Osteoblast (primary cell): Measurements from ENCODE around the gene TMC3. TPM values are rescaled to one million over a fixed set of nuclear protein-coding genes. Genes with fewer than 3 reads are reported as not detected.
"Not testable (repeated sequence)": the region's sequence is repeated elsewhere in the genome, so short reads cannot be mapped to it uniquely, and the experiment has no call there.

ENCODE experiments used
- DNase-seq: peaks from one replicate; pipeline ENCODE4 v3.0.0; 2011; ENCODE audit warnings: low spot score, mixed read lengths; ENCODE audit not compliant: insufficient read length; ENCODE audit errors: missing footprints
- H2AFZ ChIP-seq: 2 replicates; pipeline ENCODE4 v1.6.0; 2011; ENCODE audit warnings: mild to moderate bottlenecking, low read length
- H3K27ac ChIP-seq: 2 replicates; pipeline ENCODE4 v1.5.1; 2011; ENCODE audit warnings: mild to moderate bottlenecking, low read depth, low read length, moderate library complexity
- H3K27me3 ChIP-seq: 2 replicates; pipeline ENCODE4 v1.6.0; 2012; ENCODE audit warnings: mild to moderate bottlenecking, control low read depth, inconsistent platforms, low read length, moderate library complexity; ENCODE audit not compliant: insufficient read depth
- H3K36me3 ChIP-seq: 2 replicates; pipeline ENCODE4 v1.5.1; 2011; ENCODE audit warnings: mild to moderate bottlenecking, low read length, control low read depth, moderate library complexity; ENCODE audit not compliant: insufficient read depth
- H3K4me1 ChIP-seq: 2 replicates; pipeline ENCODE4 v1.5.1; 2011; ENCODE audit warnings: mild to moderate bottlenecking, low read length, control low read depth, moderate library complexity; ENCODE audit not compliant: insufficient read depth
- H3K4me2 ChIP-seq: 2 replicates; pipeline ENCODE4 v1.6.0; 2011; ENCODE audit warnings: mild to moderate bottlenecking, low read length; ENCODE audit not compliant: insufficient read depth
- H3K4me3 ChIP-seq: fragments of 200-600 bp; sonication (generic); 3 replicates; pipeline ENCODE4 v1.5.1; 2012; ENCODE audit warnings: mild to moderate bottlenecking, low read length, inconsistent platforms; ENCODE audit not compliant: insufficient read depth
- H3K79me2 ChIP-seq: 2 replicates; pipeline ENCODE4 v1.6.0; 2012; ENCODE audit warnings: mild to moderate bottlenecking, low read length, control low read depth, inconsistent platforms; ENCODE audit not compliant: insufficient read depth
- H3K9me3 ChIP-seq: 2 replicates; pipeline ENCODE4 v1.5.1; 2011; ENCODE audit warnings: low read depth, low read length, control low read depth
- H4K20me1 ChIP-seq: 2 replicates; pipeline ENCODE4 v1.6.0; 2012; ENCODE audit warnings: mild to moderate bottlenecking, low read length, control low read depth; ENCODE audit not compliant: insufficient read depth
- CTCF ChIP-seq: IDR thresholded peaks from 2 replicates; pipeline ENCODE4 v1.5.1; 2011; ENCODE audit warnings: mild to moderate bottlenecking, low read depth, low read length, moderate library complexity; ENCODE audit errors: extremely low read depth
- total RNA-seq: library from RNA; depleted of rRNA; stranded (reverse); fragments of >200 nt; gene quantifications from 2 replicates; pipeline ENCODE4 v1.2.3, GENCODE V29; 2012

Gene TMC3
- total RNA-seq, 1 donor: not detected

GRCh38 chr15:81331600-81331999 is 42.4 kb downstream of the TMC3 start:
- H3K36me3 ChIP-seq: no peaks in the 10 kb centered on the region
- H3K9me3 ChIP-seq: no peaks in the 10 kb centered on the region
- no peak for DNase-seq
- no peak overlapping the region for H3K4me3 ChIP-seq
- no peaks in the 10 kb centered on the region for H3K27me3 ChIP-seq
- H2AFZ ChIP-seq: no peak overlapping the region
- TF ChIP-seq CTCF: no peak
- H3K27ac ChIP-seq: no peak overlapping the region
- H3K79me2 ChIP-seq: no peaks in the 10 kb centered on the region
- H4K20me1 ChIP-seq: no peaks in the 10 kb centered on the region
- no peak overlapping the region for H3K4me2 ChIP-seq
- H3K4me1 ChIP-seq: peaks cover 25% of the 10 kb centered on the region

- H3K36me3 ChIP-seq, H3K4me2 ChIP-seq, H3K79me2 ChIP-seq, DNase-seq, H3K9me3 ChIP-seq, H3K4me3 ChIP-seq, H2AFZ ChIP-seq, H3K27ac ChIP-seq, H3K27me3 ChIP-seq, H4K20me1 ChIP-seq: not testable (repeated sequence)
- peaks cover 26% of the 10 kb centered on the region for H3K4me1 ChIP-seq
Measured at GRCh38 chr15:81331141-81331540, 42.9 kb downstream of the TMC3 start.

- Histone ChIP-seq H3K4me3 (no peak overlapping the region), H2AFZ (no peak overlapping the region), H3K36me3 (no peaks in the 10 kb centered on the region), H3K27me3 (no peaks in the 10 kb centered on the region), H3K27ac (no peak overlapping the region), H4K20me1 (no peaks in the 10 kb centered on the region), H3K9me3 (no peaks in the 10 kb centered on the region), H3K4me2 (no peak overlapping the region), H3K4me1 (peaks cover 28% of the 10 kb centered on the region), H3K79me2 (no peaks in the 10 kb centered on the region)
- no peak for TF ChIP-seq CTCF
- DNase-seq: no peak
Measured at GRCh38 chr15:81330366-81331090, 43.5 kb downstream of the TMC3 start.

- H3K27ac ChIP-seq: no peak overlapping the region
- no peak overlapping the region for H3K4me3 ChIP-seq
- peaks cover 3% of the 10 kb centered on the region for H3K79me2 ChIP-seq
- no peaks in the 10 kb centered on the region for H3K9me3 ChIP-seq
- H3K4me1 ChIP-seq: peaks cover 29% of the 10 kb centered on the region
- no peak for DNase-seq
- no peaks in the 10 kb centered on the region for H4K20me1 ChIP-seq
- no peak for TF ChIP-seq CTCF
- no peaks in the 10 kb centered on the region for H3K27me3 ChIP-seq
- H3K36me3 ChIP-seq: no peaks in the 10 kb centered on the region
- H3K4me2 ChIP-seq: no peak overlapping the region
- no peak overlapping the region for H2AFZ ChIP-seq
Measured at GRCh38 chr15:81329446-81329845, 44.6 kb downstream of the TMC3 start.
